Mucosa of stomach (tissue), 1 donor: ENCODE data around the gene MESP1.

ENCODE experiments used
- H3K27me3 ChIP-seq: one replicate; pipeline ENCODE4 v1.7.0; 2013; ENCODE audit warnings: mild to moderate bottlenecking, low read length; ENCODE audit not compliant: control insufficient read depth, insufficient read depth
- H3K36me3 ChIP-seq: one replicate; pipeline ENCODE4 v1.7.0; 2013; ENCODE audit warnings: low read length; ENCODE audit not compliant: control insufficient read depth, insufficient read depth
- H3K4me1 ChIP-seq: one replicate; pipeline ENCODE4 v1.7.0; 2013; ENCODE audit warnings: mild to moderate bottlenecking, low read length; ENCODE audit not compliant: control insufficient read depth, insufficient read depth
- H3K4me3 ChIP-seq: one replicate; pipeline ENCODE4 v1.7.0; 2013; ENCODE audit warnings: low read length
- H3K9ac ChIP-seq: one replicate; pipeline ENCODE4 v1.7.0; 2013; ENCODE audit warnings: mild to moderate bottlenecking, low read length, moderate library complexity
- H3K9me3 ChIP-seq: one replicate; pipeline ENCODE4 v1.7.0; 2013; ENCODE audit warnings: mild to moderate bottlenecking, low read length, moderate library complexity; ENCODE audit not compliant: control insufficient read depth
- donor health status: Pancreatic carcinoma.

Gene MESP1

GRCh38 chr15:89749951-89750559, 994 bp downstream of the MESP1 start:
- no peak overlapping the region for H3K9ac ChIP-seq
- H3K36me3 ChIP-seq = no peaks in the 10 kb centered on the region
- H3K9me3 ChIP-seq = no peaks in the 10 kb centered on the region
- H3K4me1 ChIP-seq = peaks cover 21% of the 10 kb centered on the region
- peaks cover 78% of the 10 kb centered on the region for H3K27me3 ChIP-seq
- no peak overlapping the region for H3K4me3 ChIP-seq

GRCh38 chr15:89749526-89749925, 1.5 kb downstream of the MESP1 start:
- Histone ChIP-seq H3K36me3 (no peaks in the 10 kb centered on the region), H3K9me3 (no peaks in the 10 kb centered on the region), H3K9ac (no peak overlapping the region), H3K4me3 (no peak overlapping the region), H3K4me1 (peaks cover 21% of the 10 kb centered on the region), H3K27me3 (peaks cover 75% of the 10 kb centered on the region)

- no peak overlapping the region for H3K4me3 ChIP-seq
Measured at GRCh38 chr15:89749054-89749453, 2.0 kb downstream of the MESP1 start.

GRCh38 chr15:89747708-89748682, 3.1 kb downstream of the MESP1 start:
- Histone ChIP-seq H3K4me3 (no peak overlapping the region), H3K9me3 (no peaks in the 10 kb centered on the region), H3K36me3 (no peaks in the 10 kb centered on the region), H3K9ac (no peak overlapping the region), H3K27me3 (peaks cover 65% of the 10 kb centered on the region), H3K4me1 (peaks cover 21% of the 10 kb centered on the region)

More at GRCh38 chr15:89749054-89749453, 2.0 kb downstream of the MESP1 start:
- peaks cover 73% of the 10 kb centered on the region for H3K27me3 ChIP-seq
- no peak overlapping the region for H3K9ac ChIP-seq
- peaks cover 21% of the 10 kb centered on the region for H3K4me1 ChIP-seq
- H3K36me3 ChIP-seq = no peaks in the 10 kb centered on the region
- no peaks in the 10 kb centered on the region for H3K9me3 ChIP-seq

- Histone ChIP-seq H3K4me1 (peaks cover 18% of the 10 kb centered on the region), H3K4me3 (no peak overlapping the region), H3K9ac (no peak overlapping the region), H3K27me3 (peaks cover 51% of the 10 kb centered on the region), H3K9me3 (no peaks in the 10 kb centered on the region), H3K36me3 (no peaks in the 10 kb centered on the region)
Measured at GRCh38 chr15:89746386-89746780, 4.7 kb downstream of the MESP1 start.

- no peaks in the 10 kb centered on the region for H3K9me3 ChIP-seq
- H3K4me1 ChIP-seq = peaks cover 12% of the 10 kb centered on the region
- no peak overlapping the region for H3K4me3 ChIP-seq
- H3K27me3 ChIP-seq = peaks cover 47% of the 10 kb centered on the region
- H3K36me3 ChIP-seq = no peaks in the 10 kb centered on the region
- H3K9ac ChIP-seq = no peak overlapping the region
Measured at GRCh38 chr15:89745768-89746167, 5.3 kb downstream of the MESP1 start.

- Histone ChIP-seq H3K4me1 (peaks cover 9% of the 10 kb centered on the region), H3K27me3 (peaks cover 43% of the 10 kb centered on the region), H3K9me3 (no peaks in the 10 kb centered on the region), H3K36me3 (no peaks in the 10 kb centered on the region), H3K4me3 (no peak overlapping the region), H3K9ac (no peak overlapping the region)
Measured at GRCh38 chr15:89745131-89745530, 5.9 kb downstream of the MESP1 start.

GRCh38 chr15:89743594-89743993, 7.5 kb downstream of the MESP1 start:
- Histone ChIP-seq H3K9ac (no peak overlapping the region), H3K4me1 (peaks cover 11% of the 10 kb centered on the region), H3K36me3 (no peaks in the 10 kb centered on the region), H3K4me3 (no peak overlapping the region), H3K27me3 (peaks cover 28% of the 10 kb centered on the region), H3K9me3 (no peaks in the 10 kb centered on the region)

GRCh38 chr15:89743011-89743410, 8.0 kb downstream of the MESP1 start:
- Histone ChIP-seq H3K4me3 (no peak overlapping the region), H3K4me1 (peaks cover 11% of the 10 kb centered on the region), H3K9ac (no peak overlapping the region), H3K36me3 (no peaks in the 10 kb centered on the region), H3K27me3 (peaks cover 22% of the 10 kb centered on the region), H3K9me3 (no peaks in the 10 kb centered on the region)

GRCh38 chr15:89740137-89740536, 10.9 kb downstream of the MESP1 start:
- Histone ChIP-seq H3K4me1 (peaks cover 4% of the 10 kb centered on the region), H3K4me3 (no peak overlapping the region), H3K27me3 (peaks cover 3% of the 10 kb centered on the region), H3K9me3 (no peaks in the 10 kb centered on the region), H3K36me3 (no peaks in the 10 kb centered on the region), H3K9ac (no peak overlapping the region)

- H3K36me3 ChIP-seq = no peaks in the 10 kb centered on the region
- peaks cover 9% of the 10 kb centered on the region for H3K27me3 ChIP-seq
Measured at GRCh38 chr15:89735773-89736172, 15.3 kb downstream of the MESP1 start.

GRCh38 chr15:89732451-89733172, 18.4 kb downstream of the MESP1 start:
- Histone ChIP-seq H3K9ac (no peak overlapping the region), H3K4me3 (no peak overlapping the region), H3K27me3 (peaks cover 9% of the 10 kb centered on the region), H3K4me1 (no peaks in the 10 kb centered on the region), H3K36me3 (no peaks in the 10 kb centered on the region), H3K9me3 (no peaks in the 10 kb centered on the region)

More at GRCh38 chr15:89735773-89736172, 15.3 kb downstream of the MESP1 start:
- H3K9ac ChIP-seq = no peak overlapping the region
- no peak overlapping the region for H3K4me3 ChIP-seq
- H3K9me3 ChIP-seq = no peaks in the 10 kb centered on the region
- H3K4me1 ChIP-seq = peaks cover 4% of the 10 kb centered on the region
